DLD1 (cell line): ENCODE data around the gene CPAMD8.
"Not testable (repeated sequence)": the region's sequence is repeated elsewhere in the genome, so short reads cannot be mapped to it uniquely, and the experiment has no call there.

Experiments
- in situ Hi-C: cut with HindIII; loops from 2 replicates; pipeline ENCODE4 v1.10.0; 2017; ENCODE audit warnings: low sequenced_read_pairs

The CPAMD8 gene

GRCh38 chr19:16951529-16951928 lies 75.1 kb downstream of the CPAMD8 start:
- in situ Hi-C loops: no loop called here

GRCh38 chr19:16949496-16950023 lies 77.0 kb downstream of the CPAMD8 start:
- in situ Hi-C loops: no loop called here

GRCh38 chr19:16946951-16947940 lies 79.4 kb downstream of the CPAMD8 start:
- in situ Hi-C loops: no loop called here

GRCh38 chr19:16945762-16946465 lies 80.7 kb downstream of the CPAMD8 start:
- in situ Hi-C loops: no loop called here

GRCh38 chr19:16945364-16945714 lies 81.3 kb downstream of the CPAMD8 start:
- in situ Hi-C loops: no loop called here

GRCh38 chr19:16944626-16945363 lies 81.8 kb downstream of the CPAMD8 start:
- in situ Hi-C loops: no loop called here

GRCh38 chr19:16943942-16944625 lies 82.5 kb downstream of the CPAMD8 start:
- in situ Hi-C loops: no loop called here

- in situ Hi-C loops: not testable (repeated sequence)
Observed at GRCh38 chr19:16943090-16943489, 83.5 kb downstream of the CPAMD8 start.

- in situ Hi-C loops: no loop called here
Observed at GRCh38 chr19:16942583-16942982, 84.0 kb downstream of the CPAMD8 start.

GRCh38 chr19:16940626-16941025 lies 86.0 kb downstream of the CPAMD8 start:
- in situ Hi-C loops: no loop called here

- in situ Hi-C loops: not testable (repeated sequence)
Observed at GRCh38 chr19:16940063-16940462, 86.5 kb downstream of the CPAMD8 start.

GRCh38 chr19:16938211-16938610 lies 88.4 kb downstream of the CPAMD8 start:
- in situ Hi-C loops: no loop called here

GRCh38 chr19:16937796-16938195 lies 88.8 kb downstream of the CPAMD8 start:
- in situ Hi-C loops: not testable (repeated sequence)

- in situ Hi-C loops: no loop called here
Observed at GRCh38 chr19:16936901-16937300, 89.7 kb downstream of the CPAMD8 start.

GRCh38 chr19:16934489-16934888 lies 92.1 kb downstream of the CPAMD8 start:
- in situ Hi-C loops: no loop called here

GRCh38 chr19:16931306-16931705 lies 95.3 kb downstream of the CPAMD8 start:
- in situ Hi-C loops: no loop called here

GRCh38 chr19:16930753-16931152 lies 95.9 kb downstream of the CPAMD8 start:
- in situ Hi-C loops: no loop called here

GRCh38 chr19:16928916-16929315 lies 97.7 kb downstream of the CPAMD8 start:
- in situ Hi-C loops: no loop called here

- in situ Hi-C loops: no loop called here
Observed at GRCh38 chr19:16928351-16928750, 98.3 kb downstream of the CPAMD8 start.

GRCh38 chr19:16927883-16928282 lies 98.7 kb downstream of the CPAMD8 start:
- in situ Hi-C loops: no loop called here
